ENCODE results near the gene PRKAR1B.

GRCh38 chr7:638256-639011 lies 88.6 kb downstream of the PRKAR1B start:
- TF ChIP-seq CTCF (conservative IDR thresholded peaks at IDR 0.05; ENCODE audit: low read length): no peak
- TF ChIP-seq EZH2phosphoT487 (IDR thresholded peaks at IDR 0.05; ENCODE audit: borderline replicate concordance, low read depth, low read length): no peak
